Skeletal muscle tissue (tissue), 4 donors: ENCODE results near the gene ATF7IP2. TPM values are rescaled to one million over a fixed set of nuclear protein-coding genes. Genes with fewer than 3 reads are reported as not detected.

Experiments
- H3K27ac ChIP-seq: one replicate; pipeline ENCODE4 v1.7.0; 2013; ENCODE audit warnings: mild to moderate bottlenecking, low read depth, low read length, inconsistent platforms
- H3K27me3 ChIP-seq, 3 donors: one replicate each; pipeline ENCODE4 v1.7.0; 2013; ENCODE audit warnings: low read length in 3 of 3; ENCODE audit not compliant: control insufficient read depth in 3 of 3, insufficient read depth in 3 of 3
- H3K36me3 ChIP-seq, 3 donors: one replicate each; pipeline ENCODE4 v1.7.0; 2013; ENCODE audit warnings: low read length in 3 of 3; ENCODE audit not compliant: control insufficient read depth in 3 of 3, insufficient read depth in 3 of 3
- H3K4me1 ChIP-seq, 3 donors: one replicate each; pipeline ENCODE4 v1.7.0; 2013; ENCODE audit warnings: low read length in 3 of 3, mild to moderate bottlenecking in 3 of 3; ENCODE audit not compliant: control insufficient read depth in 3 of 3, insufficient read depth in 3 of 3
- H3K4me3 ChIP-seq, 3 donors: one replicate each; pipeline ENCODE4 v1.7.0; 2013; ENCODE audit warnings: low read length in 3 of 3
- H3K9ac ChIP-seq, 3 donors: one replicate each; pipeline ENCODE4 v1.7.0; 2013; ENCODE audit warnings: low read length in 3 of 3, mild to moderate bottlenecking in 3 of 3, moderate library complexity in 2 of 3, low read depth in 1 of 3
- H3K9me3 ChIP-seq, 3 donors: one replicate each; pipeline ENCODE4 v1.7.0; 2013; ENCODE audit warnings: low read length in 3 of 3; ENCODE audit not compliant: control insufficient read depth in 3 of 3
- total RNA-seq: library from RNA; depleted of rRNA; stranded (reverse); fragments of >200 nt; gene quantifications from one replicate; pipeline ENCODE4 v1.2.3, GENCODE V29; 2014
- donor health status: Osteomylitis.

Gene ATF7IP2
- total RNA-seq, 1 donor from 2014 or later: 9.4 TPM

DNA sequence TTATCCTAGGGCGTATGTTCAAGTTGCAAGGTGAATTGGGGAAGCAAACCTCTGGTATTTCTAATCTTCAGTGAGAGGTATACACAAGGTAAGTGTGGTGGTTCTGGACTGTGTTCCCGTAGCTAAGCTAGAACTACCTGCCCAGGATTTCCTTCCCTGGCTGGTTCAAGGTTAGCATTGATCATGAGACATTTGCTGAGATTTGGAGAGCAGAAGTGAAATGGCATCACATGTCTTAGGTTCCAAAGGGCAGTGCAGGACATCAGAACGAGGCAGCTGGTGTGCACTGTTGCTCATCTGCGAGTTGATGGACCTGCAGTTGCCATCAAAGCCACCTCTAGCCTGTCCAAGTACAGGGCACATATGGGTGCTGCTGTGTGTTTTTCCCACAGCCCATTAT is 99.3 kb downstream of the ATF7IP2 start:
- Histone ChIP-seq H3K9ac (no peak overlapping the region), H3K4me3 (no peak overlapping the region), H3K36me3 (peaks cover 0 to 2% (median 0%) of the 10 kb centered on the region in 3 donors), H3K27me3 (no peaks in the 10 kb centered on the region), H3K27ac (no peak overlapping the region), H3K4me1 (no peaks in the 10 kb centered on the region), H3K9me3 (peaks cover 0 to 4% (median 2%) of the 10 kb centered on the region in 3 donors)

DNA sequence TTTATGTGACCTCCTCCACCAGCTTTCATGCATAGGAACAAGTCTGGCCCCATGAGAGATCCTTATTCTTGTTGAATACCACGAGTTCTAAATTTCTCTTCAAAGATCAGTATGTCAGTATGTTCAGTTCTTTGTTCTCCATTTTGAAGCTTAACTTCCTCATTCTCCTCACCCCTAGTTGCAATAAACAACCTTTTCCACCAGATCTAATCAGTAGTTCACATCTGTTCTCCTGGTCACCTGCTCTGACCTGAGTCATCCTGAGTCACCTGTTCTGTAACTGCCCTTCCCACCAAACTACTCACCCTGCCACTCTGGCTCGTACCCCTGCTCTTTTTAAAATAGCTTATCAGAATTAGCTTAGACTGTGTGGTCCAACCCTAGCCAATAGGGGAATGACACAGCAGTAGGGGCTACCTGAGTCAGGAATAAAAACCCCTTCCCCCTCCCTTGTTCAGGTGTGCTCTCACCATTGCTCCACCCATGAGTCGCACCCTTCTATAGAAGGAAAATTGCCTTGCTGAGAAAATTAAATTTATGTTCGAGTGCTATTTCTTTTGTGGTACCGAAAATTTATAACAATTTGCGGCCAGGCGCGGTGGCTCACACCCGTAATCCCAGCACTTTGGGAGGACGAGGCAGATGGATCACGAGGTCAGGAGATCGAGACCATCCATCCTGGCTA is 100.0 kb downstream of the ATF7IP2 start:
- Histone ChIP-seq H3K4me1 (no peaks in the 10 kb centered on the region), H3K27ac (no peak overlapping the region)

GRCh38 chr16:10490141-10490540 is 104.3 kb downstream of the ATF7IP2 start:
- Histone ChIP-seq H3K9ac (no peak overlapping the region), H3K27ac (no peak overlapping the region), H3K9me3 (peaks cover 0 to 4% (median 2%) of the 10 kb centered on the region in 3 donors), H3K4me3 (no peak overlapping the region), H3K36me3 (no peaks in the 10 kb centered on the region), H3K4me1 (no peaks in the 10 kb centered on the region), H3K27me3 (no peaks in the 10 kb centered on the region)

More for the DNA sequence above, 100.0 kb downstream of the ATF7IP2 start:
- H3K4me3 ChIP-seq: no peak overlapping the region
- no peak overlapping the region for H3K9ac ChIP-seq
- peaks cover 0 to 4% (median 2%) of the 10 kb centered on the region in 3 donors for H3K9me3 ChIP-seq
- no peaks in the 10 kb centered on the region for H3K27me3 ChIP-seq
- peaks cover 0 to 2% (median 0%) of the 10 kb centered on the region in 3 donors for H3K36me3 ChIP-seq

- H3K27ac ChIP-seq: no peak overlapping the region
- no peaks in the 10 kb centered on the region for H3K4me1 ChIP-seq
- no peaks in the 10 kb centered on the region for H3K27me3 ChIP-seq
- H3K4me3 ChIP-seq: no peak overlapping the region
- H3K9ac ChIP-seq: no peak overlapping the region
- peaks cover 0 to 2% (median 0%) of the 10 kb centered on the region in 3 donors for H3K9me3 ChIP-seq
- H3K36me3 ChIP-seq: peaks cover 0 to 4% (median 0%) of the 10 kb centered on the region in 3 donors
Observed at GRCh38 chr16:10493276-10493675, 107.4 kb downstream of the ATF7IP2 start.

DNA sequence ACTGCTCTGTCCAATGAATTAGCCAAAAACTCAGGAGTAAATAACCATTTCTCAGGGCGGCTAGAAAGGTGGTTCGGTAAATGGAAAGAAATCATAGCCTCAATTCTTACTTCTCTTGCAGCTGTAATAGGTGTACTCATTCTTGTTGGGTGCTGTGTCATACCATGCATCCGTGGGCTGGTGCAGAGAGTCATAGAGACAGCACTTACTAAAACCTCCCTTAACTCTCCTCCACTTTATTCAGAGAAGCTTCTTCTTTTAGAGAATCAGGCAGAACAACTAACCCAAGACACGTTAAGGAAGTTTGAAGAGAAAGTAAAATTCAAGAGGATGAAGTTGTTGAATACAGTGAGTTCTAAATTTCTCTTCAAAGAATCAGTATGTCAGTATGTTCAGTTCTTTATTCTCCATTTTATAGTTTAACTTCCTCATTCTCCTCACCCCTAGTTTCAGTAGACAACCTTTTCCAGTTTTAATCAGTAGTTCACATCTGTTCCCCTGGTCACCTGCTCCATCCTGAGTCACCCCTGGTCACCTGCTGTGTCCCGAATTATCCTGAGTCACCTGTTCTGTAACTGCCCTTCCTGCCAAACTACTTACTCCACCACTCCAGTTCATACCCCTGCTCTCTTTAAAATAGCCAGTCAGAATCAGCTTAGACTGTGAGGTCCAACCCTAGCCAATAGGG is 108.6 kb downstream of the ATF7IP2 start:
- Histone ChIP-seq H3K9ac (no peak overlapping the region), H3K9me3 (peaks cover 0 to 2% (median 0%) of the 10 kb centered on the region in 3 donors), H3K36me3 (peaks cover 0 to 4% (median 0%) of the 10 kb centered on the region in 3 donors), H3K4me1 (no peaks in the 10 kb centered on the region), H3K27ac (no peak overlapping the region), H3K4me3 (no peak overlapping the region), H3K27me3 (no peaks in the 10 kb centered on the region)

DNA sequence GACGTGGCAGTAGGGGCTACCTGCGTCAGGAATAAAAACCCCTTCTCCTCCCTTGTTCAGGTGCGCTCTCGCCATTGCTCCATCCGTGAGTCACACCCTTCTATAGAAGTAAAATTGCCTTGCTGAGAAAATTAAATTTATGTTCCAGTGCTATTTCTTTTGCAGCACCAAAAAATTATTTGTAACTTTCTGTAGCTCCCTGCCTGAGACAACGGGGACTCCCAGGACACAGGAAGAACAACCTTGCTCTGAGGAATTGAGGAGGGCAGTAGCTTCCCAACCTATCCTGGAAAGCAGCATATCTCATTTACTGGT is 109.1 kb downstream of the ATF7IP2 start:
- Histone ChIP-seq H3K36me3 (peaks cover 0 to 4% (median 0%) of the 10 kb centered on the region in 3 donors), H3K4me1 (no peaks in the 10 kb centered on the region), H3K27me3 (no peaks in the 10 kb centered on the region), H3K9me3 (peaks cover 0 to 2% (median 0%) of the 10 kb centered on the region in 3 donors), H3K27ac (no peak overlapping the region), H3K9ac (no peak overlapping the region), H3K4me3 (no peak overlapping the region)

- Histone ChIP-seq H3K27ac (no peak overlapping the region), H3K4me3 (no peak overlapping the region), H3K27me3 (no peaks in the 10 kb centered on the region), H3K9me3 (peaks cover 0 to 2% (median 0%) of the 10 kb centered on the region in 3 donors), H3K9ac (no peak overlapping the region), H3K4me1 (no peaks in the 10 kb centered on the region), H3K36me3 (peaks cover 0 to 4% (median 0%) of the 10 kb centered on the region in 3 donors)
Observed at GRCh38 chr16:10497132-10498101, 111.6 kb downstream of the ATF7IP2 start.

GRCh38 chr16:10500582-10500981 is 114.7 kb downstream of the ATF7IP2 start:
- H3K36me3 ChIP-seq: peaks cover 0 to 4% (median 0%) of the 10 kb centered on the region in 3 donors

DNA sequence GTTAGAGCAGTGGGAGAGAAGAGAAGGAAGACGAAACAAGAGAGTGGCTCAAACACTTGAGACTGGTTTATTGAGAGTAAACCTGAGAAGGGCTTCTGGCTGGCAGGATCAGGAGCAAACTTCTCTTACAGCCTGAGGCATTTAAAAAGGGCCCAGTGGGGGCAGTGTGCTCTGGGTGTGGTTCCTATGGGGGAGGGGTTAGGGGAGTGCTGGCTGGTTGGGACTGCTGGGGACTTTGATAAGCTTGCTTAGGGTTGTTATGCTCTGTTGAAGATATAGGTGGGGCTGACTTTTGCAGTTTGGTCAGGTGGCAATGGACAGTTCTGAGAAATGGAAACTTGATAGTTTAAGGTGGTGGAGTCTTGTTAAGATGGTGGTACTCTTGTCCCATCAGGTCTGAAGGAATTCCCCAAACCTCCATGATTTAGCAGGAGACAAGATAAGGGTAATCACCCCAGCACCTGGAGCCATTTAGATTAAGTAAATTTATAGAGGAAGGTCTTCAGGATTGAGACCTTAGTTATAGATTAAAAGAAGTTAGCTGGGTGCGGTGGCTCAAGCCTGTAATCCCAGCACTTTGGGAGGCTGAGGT is 115.3 kb downstream of the ATF7IP2 start:
- H3K9ac ChIP-seq: no peak overlapping the region
- no peaks in the 10 kb centered on the region for H3K4me1 ChIP-seq
- no peaks in the 10 kb centered on the region for H3K27me3 ChIP-seq
- H3K27ac ChIP-seq: no peak overlapping the region
- H3K36me3 ChIP-seq: peaks cover 0 to 4% (median 0%) of the 10 kb centered on the region in 3 donors
- H3K4me3 ChIP-seq: no peak overlapping the region
- no peaks in the 10 kb centered on the region for H3K9me3 ChIP-seq

More at GRCh38 chr16:10500582-10500981, 114.7 kb downstream of the ATF7IP2 start:
- H3K27me3 ChIP-seq: no peaks in the 10 kb centered on the region
- H3K9me3 ChIP-seq: no peaks in the 10 kb centered on the region
- H3K4me3 ChIP-seq: no peak overlapping the region
- no peak overlapping the region for H3K27ac ChIP-seq
- no peak overlapping the region for H3K9ac ChIP-seq
- H3K4me1 ChIP-seq: no peaks in the 10 kb centered on the region
